ENCODE measurements around the gene NEK4. TPM values are rescaled to one million over a fixed set of nuclear protein-coding genes. Genes with fewer than 3 reads are reported as not detected.

The NEK4 gene
- total and polyA plus RNA-seq, 2 of the 13 experiments (the other 11 are each of a cell fraction or from before 2014, with no cell fraction given), result 16.5 to 38.0 TPM

DNA sequence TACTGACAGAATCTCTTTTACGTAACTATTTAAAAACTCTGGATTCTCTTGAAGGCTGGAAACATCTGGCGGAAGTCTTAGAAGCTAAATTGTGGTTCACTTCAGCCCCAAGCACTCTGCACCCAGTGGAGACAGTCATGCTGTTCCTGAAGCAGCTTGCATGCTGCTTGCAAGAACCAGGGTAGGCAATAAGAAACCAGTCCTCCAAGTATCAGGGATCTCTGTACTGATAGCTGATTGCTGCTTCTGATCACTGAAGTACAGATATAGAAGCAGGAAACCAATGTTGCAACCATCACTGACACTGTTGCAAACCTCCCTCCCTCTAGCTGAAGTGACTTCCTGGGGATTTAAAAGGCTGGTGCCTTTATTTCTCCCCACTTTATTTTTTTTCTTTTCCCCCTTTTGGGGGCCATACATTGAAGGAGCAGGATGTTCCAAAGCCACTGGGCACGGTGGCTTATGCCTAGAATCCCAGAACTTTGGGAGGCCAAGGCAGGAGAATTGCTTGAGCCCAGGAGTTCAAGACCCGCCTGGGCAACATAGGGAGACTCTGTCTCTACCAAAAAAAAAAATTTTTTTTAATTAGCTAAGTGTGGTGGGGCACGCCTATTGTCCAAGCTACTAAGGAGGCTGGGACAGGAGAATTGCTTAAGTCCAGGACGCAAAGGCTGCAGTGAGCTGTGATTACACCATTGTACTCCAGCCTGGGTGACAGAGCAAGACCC, 49.6 kb downstream of the NEK4 start (continued):
- TF ChIP-seq, protein P1, sequence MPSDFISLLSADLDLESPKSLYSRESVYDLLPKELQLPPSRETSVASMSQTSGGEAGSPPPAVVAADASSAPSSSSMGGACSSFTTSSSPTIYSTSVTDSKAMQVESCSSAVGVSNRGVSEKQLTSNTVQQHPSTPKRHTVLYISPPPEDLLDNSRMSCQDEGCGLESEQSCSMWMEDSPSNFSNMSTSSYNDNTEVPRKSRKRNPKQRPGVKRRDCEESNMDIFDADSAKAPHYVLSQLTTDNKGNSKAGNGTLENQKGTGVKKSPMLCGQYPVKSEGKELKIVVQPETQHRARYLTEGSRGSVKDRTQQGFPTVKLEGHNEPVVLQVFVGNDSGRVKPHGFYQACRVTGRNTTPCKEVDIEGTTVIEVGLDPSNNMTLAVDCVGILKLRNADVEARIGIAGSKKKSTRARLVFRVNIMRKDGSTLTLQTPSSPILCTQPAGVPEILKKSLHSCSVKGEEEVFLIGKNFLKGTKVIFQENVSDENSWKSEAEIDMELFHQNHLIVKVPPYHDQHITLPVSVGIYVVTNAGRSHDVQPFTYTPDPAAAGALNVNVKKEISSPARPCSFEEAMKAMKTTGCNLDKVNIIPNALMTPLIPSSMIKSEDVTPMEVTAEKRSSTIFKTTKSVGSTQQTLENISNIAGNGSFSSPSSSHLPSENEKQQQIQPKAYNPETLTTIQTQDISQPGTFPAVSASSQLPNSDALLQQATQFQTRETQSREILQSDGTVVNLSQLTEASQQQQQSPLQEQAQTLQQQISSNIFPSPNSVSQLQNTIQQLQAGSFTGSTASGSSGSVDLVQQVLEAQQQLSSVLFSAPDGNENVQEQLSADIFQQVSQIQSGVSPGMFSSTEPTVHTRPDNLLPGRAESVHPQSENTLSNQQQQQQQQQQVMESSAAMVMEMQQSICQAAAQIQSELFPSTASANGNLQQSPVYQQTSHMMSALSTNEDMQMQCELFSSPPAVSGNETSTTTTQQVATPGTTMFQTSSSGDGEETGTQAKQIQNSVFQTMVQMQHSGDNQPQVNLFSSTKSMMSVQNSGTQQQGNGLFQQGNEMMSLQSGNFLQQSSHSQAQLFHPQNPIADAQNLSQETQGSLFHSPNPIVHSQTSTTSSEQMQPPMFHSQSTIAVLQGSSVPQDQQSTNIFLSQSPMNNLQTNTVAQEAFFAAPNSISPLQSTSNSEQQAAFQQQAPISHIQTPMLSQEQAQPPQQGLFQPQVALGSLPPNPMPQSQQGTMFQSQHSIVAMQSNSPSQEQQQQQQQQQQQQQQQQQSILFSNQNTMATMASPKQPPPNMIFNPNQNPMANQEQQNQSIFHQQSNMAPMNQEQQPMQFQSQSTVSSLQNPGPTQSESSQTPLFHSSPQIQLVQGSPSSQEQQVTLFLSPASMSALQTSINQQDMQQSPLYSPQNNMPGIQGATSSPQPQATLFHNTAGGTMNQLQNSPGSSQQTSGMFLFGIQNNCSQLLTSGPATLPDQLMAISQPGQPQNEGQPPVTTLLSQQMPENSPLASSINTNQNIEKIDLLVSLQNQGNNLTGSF (CRISPR knock-in tag; IDR thresholded peaks at IDR 0.05), result no peak
- TF ChIP-seq NBN (conservative IDR thresholded peaks at IDR 0.05), result no peak

DNA sequence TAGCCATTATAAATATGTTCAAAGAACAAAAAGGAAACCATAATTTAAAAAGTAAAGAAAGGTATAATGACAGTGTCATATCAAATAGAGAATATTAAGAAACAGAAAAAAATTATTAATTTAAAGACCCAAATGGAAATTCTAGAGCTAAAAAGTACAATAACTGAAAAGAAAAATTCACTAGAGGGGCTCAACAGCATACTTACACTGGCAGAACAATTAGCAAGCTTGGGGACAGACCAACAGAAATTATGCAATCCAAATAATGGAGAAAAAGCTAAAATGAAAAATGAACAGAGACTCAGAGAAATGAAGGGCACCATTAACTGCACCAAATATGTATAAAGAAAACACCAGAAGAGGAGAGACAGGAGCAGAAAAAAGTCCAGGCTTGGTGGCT, 51.1 kb downstream of the NEK4 start:
- Histone ChIP-seq H3K4me1 (ENCODE audit: insufficient read depth, low read length) (peaks cover 26% of the 10 kb centered on the region), H3K27me3 (ENCODE audit: control insufficient read depth in 1 of 2, insufficient read depth in 2 of 2, low read length in 2 of 2) (no peaks in the 10 kb centered on the region), H3K4me2 (ENCODE audit: low read depth, low read length) (no peak overlapping the region), H4K20me1 (ENCODE audit: insufficient read depth, low read length) (no peaks in the 10 kb centered on the region), H3K9ac (ENCODE audit: insufficient read depth, low read depth, low read length) (no peak overlapping the region), H2AFZ (ENCODE audit: low read length) (no peak overlapping the region), H3K27ac (ENCODE audit: extremely low read length, insufficient read depth, low read length) (no peak overlapping the region), H3K4me3 (replicated peaks in 1 of 3; ENCODE audit: insufficient read depth in 1 of 3, low read depth in 2 of 3, low read length in 3 of 3) (no peak overlapping the region), H3K79me2 (ENCODE audit: insufficient read depth, low read length) (no peaks in the 10 kb centered on the region), H3K9me3 (ENCODE audit: low read length) (no peaks in the 10 kb centered on the region), H3K36me3 (replicated peaks in 1 of 2; ENCODE audit: control insufficient read depth in 1 of 2, insufficient read depth in 2 of 2, low read length in 2 of 2) (peaks cover 0 to 5% of the 10 kb centered on the region in 2 experiments; a peak in 1 of 5 replicates)
- CTCF ChIA-PET (ENCODE audit: low intra/inter-chr PET ratio, low total read pairs), result no interaction called here
- DNase-seq (ENCODE audit: low spot score) (no peak), FAIRE-seq (no peak), ATAC-seq (no peak)
- TF ChIP-seq ZNF160 (CRISPR knock-in tag; IDR thresholded peaks at IDR 0.05) (peak; percentile 97), HNRNPLL (IDR thresholded peaks at IDR 0.05; ENCODE audit: low read depth, low read length, poor library complexity, severe bottlenecking) (no peak)
- TF ChIP-seq, protein P2, sequence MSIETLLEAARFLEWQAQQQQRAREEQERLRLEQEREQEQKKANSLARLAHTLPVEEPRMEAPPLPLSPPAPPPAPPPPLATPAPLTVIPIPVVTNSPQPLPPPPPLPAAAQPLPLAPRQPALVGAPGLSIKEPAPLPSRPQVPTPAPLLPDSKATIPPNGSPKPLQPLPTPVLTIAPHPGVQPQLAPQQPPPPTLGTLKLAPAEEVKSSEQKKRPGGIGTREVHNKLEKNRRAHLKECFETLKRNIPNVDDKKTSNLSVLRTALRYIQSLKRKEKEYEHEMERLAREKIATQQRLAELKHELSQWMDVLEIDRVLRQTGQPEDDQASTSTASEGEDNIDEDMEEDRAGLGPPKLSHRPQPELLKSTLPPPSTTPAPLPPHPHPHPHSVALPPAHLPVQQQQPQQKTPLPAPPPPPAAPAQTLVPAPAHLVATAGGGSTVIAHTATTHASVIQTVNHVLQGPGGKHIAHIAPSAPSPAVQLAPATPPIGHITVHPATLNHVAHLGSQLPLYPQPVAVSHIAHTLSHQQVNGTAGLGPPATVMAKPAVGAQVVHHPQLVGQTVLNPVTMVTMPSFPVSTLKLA (IDR thresholded peaks at IDR 0.05), result no peak
- POLR2A ChIA-PET, result no interaction called here
- in situ Hi-C loops (cut with HindIII; ENCODE audit: extremely low pct_ligation_motif_present, low pct_unique_long_range_greater_than_20kb), result no loop called here
- intact Hi-C loops (cut with micrococcal nuclease; ENCODE audit: unreplicated experiment), result no loop called here
- no TSS peak for BruUV-seq (replicated peaks)

Measured in HepG2 (cell line).